CD4-positive, alpha-beta T cell treated with Interleukin-15 for 4 hours (primary cell): ENCODE data around the gene TRMT2A.

Experiments used
- DNase-seq: peaks from one replicate; pipeline ENCODE4 v3.0.0-alpha.2; 2020; ENCODE audit warnings: low spot score

The TRMT2A gene

GRCh38 chr22:20106205-20106848, 10.7 kb downstream of the TRMT2A start:
- DNase-seq, result no peak

GRCh38 chr22:20105456-20106204, 11.4 kb downstream of the TRMT2A start:
- no peak for DNase-seq

GRCh38 chr22:20102203-20102780, 14.7 kb downstream of the TRMT2A start:
- DNase-seq, result no peak

DNA sequence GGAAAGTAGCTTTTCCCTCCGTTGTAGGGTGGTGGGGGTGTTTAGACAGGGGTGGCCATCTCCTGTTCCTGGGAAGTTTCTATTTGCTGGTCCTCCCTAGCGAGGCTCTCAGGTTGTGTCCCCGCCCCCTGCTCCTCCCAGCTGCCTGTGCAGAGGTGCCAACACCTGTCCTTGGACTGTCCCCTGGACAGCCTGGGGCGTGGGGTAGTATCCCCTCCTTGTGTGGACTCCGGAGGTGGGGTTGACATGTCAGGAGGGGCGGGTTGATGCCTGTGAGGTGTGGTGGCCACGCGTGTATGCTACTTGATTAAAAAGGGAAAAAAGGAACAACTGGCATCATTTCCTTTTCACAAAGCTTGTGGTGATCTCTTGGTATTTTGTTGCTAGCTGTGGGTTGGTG, 15.4 kb downstream of the TRMT2A start:
- no peak for DNase-seq

- DNase-seq, result no peak
Observed at GRCh38 chr22:20099099-20099711, 17.8 kb downstream of the TRMT2A start.

DNA sequence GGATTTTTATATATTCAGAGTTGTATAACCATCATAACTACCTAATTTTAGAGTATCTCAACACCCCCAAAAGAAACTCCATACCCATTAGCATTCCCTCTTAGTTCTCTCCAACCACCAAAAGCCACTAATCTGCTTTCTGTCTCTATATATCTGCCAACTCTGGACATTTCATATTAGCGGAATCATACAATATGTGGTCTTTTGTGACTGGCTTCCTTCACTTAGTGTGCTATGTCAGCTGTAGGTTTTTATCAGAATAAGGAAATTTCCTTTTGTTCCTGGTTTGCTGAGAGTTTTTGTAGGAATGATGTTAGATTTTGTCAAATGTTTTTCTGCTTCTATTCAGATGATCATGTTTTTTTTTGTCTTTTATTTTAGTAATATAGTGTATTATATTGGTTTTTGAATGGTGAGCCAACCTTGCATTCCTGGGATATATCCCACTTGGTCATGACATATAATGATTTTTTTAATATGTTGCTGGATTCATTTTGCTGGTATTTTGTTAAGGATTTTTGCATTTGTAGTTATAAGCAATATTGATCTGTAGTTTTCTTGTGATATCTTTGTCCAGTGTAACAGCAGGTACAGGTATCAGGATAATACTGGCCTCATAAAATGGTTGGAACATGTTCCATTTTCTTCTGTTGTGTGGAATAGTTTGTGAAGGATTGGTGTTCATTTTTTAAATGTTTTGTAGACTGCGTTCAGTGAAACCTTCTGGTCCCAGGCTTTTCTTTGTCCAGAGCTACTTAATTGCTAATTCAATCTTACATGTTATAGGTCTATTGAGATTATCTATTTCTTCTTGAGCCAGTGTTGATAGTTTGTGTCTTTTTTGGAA, 20.2 kb downstream of the TRMT2A start:
- no peak for DNase-seq

GRCh38 chr22:20095521-20095920, 21.5 kb downstream of the TRMT2A start:
- DNase-seq, result no peak

DNA sequence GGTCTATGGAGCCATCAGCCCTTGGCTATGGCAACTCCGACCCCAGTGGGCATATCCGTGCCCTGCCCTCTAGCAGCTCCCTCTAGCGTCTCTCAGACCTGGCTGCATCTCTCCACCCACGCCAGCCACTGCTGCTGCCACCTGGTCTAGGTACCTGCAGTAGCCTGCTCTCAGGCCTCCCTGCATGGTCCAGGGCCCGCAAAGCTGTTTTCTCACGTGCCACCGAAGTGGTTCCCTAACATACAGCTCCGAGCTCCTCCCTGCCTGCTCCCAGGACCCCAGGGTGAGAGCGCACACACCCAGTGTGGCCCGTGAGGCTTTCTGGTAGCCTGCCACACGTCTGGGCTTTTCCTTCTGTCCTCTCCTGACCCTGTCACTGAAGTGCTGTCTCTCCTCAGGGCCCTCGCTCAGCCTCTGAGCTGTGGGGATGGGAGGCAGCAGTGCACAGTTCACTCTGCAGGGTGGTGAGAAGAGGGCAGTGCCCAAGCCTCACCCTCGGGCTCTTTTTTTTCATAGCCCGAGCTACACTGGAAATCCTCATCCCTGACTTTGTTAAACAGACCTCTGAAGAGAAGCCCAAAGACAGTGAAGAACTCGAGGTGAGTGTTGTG, 22.7 kb downstream of the TRMT2A start:
- no peak for DNase-seq

GRCh38 chr22:20093418-20094196, 23.4 kb downstream of the TRMT2A start:
- no peak for DNase-seq

DNA sequence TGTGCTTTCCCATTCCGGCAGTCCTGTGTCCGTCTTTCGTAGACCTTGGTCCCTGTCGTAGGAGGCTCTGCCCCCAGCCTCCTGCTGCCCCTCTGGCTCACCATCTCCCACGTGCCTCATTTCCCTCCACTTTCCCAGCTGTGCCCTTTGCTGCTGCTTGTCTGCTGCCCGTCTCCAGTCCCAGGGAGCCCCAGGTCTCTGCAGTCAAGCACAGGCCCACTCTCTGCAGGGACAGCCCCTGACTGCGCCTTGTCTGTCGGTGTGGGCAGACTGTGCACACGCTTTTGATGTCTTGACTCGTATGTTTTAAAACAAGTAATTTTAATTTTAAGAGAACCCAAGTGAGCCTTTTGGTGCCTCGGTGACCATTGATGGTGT, 24.6 kb downstream of the TRMT2A start:
- no peak for DNase-seq

DNA sequence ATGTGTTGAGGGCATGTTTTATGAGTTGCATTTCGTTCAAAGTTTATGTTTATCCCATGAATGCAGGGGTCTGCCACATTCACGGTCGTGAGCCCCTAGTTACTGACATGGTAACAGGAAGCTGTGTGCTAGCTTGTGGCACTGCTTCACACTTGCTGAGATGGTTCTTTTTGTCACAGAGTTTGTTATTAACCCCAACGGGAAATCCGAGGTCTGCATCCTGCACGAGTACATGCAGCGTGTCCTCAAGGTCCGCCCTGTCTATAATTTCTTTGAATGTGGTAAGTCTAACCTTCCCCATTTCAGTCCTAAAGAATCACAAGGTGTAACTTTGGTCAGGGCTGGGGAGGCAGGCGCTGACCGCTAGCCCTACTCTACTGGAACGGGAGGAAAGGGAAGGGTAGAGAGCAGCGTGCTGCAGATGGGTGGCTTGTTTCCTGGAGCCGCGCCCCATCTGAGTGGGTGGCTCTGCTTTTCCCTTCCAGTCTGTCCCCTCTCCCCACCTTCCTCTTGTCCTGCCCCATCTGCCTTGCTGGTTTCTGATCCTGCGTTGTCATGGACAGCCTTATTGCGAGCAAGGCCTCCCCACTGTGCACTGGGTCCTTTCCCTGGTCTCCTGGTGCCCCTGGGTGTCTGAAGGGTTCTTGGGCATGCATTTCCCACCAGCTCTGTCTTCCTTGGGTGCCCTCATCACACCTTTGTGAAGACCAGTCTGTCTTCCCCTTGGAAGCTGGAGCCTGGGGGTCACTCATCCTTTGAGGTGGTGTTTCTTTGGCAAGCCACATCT, 25.1 kb downstream of the TRMT2A start:
- DNase-seq, result no peak

DNA sequence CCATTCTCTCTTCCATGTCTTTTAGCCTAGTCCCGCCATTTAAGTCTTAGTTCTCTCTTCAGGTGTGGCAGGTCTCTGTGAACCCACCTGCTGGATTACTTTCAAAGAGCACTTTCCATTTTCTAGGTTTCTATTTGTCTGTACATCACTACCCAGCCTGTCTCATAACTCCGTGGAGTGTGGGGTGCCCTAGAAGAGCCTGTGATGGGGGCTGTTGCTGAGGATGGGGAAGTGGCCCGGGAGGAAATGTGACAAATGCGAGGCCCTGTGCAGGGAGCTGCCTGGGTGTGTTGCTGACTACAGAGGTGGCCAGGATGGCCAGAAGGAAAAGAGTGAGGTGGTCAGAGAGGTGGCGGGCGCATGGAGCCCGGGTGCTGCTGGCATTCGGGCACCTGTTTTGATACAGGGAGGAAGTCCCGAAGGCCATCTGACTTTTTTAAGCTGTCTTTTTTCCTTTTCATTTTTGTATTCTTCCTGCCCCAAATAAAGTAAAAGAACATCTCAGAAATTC, 26.2 kb downstream of the TRMT2A start:
- no peak for DNase-seq

DNA sequence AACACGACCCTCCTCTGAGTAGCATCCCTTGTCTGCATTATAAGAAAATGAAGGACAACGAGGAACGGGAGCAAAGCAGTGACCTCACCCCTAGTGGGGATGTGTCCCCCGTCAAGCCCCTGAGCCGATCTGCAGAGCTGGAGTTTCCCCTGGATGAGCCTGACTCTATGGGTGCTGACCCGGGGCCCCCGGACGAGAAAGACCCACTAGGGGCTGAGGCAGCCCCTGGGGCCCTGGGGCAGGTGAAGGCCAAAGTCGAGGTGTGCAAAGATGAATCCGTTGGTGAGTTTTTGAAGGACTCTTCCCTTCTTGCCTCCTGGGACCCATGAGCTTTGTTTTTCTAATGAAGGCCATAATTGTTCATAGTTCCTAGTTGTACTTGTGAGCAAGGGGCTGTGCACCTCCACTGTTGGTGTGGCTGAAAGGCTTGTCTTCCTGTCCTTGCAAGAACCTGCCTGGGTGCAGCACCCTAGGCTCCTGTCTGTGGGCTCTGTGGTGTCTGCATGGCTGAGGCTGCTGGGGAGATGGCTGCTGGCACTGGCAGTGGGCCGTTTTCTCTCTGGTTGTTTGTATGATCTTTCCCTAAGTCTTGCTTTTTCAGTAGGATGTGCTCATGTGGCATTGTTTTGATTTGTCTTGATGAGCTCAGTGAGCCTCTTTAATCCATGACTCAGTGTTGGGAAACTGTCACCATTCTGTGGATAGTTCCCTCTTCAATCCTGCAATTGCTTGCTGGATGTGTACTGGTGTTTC, 26.9 kb downstream of the TRMT2A start:
- DNase-seq, result no peak

GRCh38 chr22:20089226-20089976, 27.6 kb downstream of the TRMT2A start:
- no peak for DNase-seq

DNA sequence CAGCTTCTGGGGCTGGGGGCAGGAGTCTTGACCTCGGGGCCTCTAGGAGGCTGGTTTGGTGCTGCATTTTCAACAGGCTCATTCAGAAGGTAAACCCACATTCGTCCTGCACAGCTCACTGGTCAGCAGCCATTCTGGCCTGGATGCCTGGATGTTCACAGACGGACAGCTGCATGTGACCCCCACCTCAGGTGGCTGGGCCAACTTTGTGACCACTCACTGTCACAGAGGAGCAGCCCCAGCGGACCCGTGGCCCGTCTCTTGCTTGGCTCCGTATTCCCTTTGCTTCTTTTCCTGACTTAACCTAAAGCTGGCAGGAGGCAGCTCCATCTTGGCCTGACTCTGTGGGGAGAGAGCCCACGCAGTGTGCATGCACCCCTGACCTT, 28.8 kb downstream of the TRMT2A start:
- no peak for DNase-seq

- no peak for DNase-seq
Observed at GRCh38 chr22:20087319-20088262, 29.4 kb downstream of the TRMT2A start.

GRCh38 chr22:20086763-20087162, 30.3 kb downstream of the TRMT2A start:
- DNase-seq, result no peak
